ENCODE data around the gene TRAF3IP1.
"Not testable (repeated sequence)": the region's sequence is repeated elsewhere in the genome, so short reads cannot be mapped to it uniquely, and the experiment has no call there.

The TRAF3IP1 gene

GRCh38 chr2:238441262-238442114, 121.2 kb downstream of the TRAF3IP1 start:
- DNase-seq (ENCODE audit: insufficient read length, low spot score) (no peak), FAIRE-seq (no peak)

DNA sequence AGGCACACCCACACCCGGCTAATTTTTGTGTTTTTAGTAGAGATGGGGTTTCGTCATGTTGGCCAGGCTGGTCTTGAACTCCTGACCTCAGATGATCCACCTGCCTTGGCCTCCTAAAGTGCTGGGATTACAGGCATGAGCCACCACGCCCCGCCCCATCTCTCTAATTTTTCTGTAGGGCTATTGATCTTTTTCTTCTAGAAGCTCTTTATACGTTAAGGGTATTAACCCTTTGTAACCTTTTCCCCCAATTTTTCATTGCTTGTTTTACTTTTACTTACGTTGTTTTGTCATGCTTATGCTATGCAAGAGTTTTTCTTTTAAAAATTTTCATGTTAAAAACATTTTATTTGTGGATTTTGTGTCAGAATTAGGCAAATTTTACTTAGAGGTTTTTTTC, 121.9 kb downstream of the TRAF3IP1 start:
- FAIRE-seq; DNase-seq (ENCODE audit: insufficient read length, low spot score): not testable (repeated sequence)

DNA sequence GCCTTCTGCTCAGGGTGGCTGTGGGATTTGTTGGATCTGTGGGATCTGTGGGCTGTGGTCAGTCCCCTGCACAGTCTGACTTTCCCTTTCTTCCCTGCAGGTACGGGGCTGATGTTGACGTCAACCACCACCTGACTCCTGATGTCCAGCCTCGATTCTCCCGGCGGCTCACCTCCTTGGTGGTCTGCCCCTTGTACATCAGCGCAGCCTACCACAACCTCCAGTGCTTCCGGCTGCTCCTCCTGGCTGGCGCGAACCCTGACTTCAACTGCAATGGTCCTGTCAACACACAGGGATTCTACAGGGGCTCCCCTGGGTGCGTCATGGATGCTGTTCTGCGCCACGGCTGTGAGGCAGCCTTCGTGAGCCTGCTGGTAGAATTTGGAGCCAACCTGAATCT, 123.9 kb downstream of the TRAF3IP1 start:
- no peak for FAIRE-seq
- DNase-seq (ENCODE audit: insufficient read length, low spot score), result no peak

DNA sequence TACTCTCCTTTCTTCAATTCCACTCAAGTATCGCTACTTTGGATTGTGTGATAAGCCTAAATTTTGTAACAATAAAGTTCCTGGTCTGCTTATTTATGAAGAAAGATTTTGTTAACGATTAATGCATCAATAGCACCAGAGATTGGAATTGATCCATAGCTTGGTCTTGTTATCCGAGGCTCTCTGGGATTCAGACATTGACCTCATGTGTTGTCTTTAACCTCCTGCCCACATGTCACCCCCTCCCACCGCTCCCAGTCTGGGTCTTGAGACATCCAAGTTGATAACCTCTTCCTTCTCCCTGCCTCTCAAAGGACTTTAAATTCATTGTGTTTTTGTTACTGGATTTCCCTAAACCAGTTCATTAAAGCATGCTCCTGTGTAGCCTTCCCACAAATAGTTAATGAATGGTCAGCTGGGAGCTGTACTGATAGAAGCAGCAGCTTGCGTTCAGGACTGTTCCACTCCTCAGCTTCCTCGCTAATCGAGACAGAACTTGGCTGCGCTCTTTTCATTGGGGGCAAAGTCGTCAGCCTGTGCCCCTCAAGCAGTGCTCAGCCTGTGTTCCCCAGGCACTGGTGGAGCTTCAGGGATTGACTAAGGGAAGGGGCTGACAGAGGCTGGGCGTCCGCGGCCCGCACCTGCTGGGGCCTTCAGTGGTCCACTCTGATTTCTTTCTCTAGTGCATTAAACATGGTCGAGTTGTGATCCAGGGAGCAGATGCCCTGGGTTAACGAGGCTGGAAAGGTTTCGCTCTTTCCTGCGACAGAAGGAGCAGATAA, 125.3 kb downstream of the TRAF3IP1 start:
- FAIRE-seq (no peak), DNase-seq (ENCODE audit: insufficient read length, low spot score) (no peak)

DNA sequence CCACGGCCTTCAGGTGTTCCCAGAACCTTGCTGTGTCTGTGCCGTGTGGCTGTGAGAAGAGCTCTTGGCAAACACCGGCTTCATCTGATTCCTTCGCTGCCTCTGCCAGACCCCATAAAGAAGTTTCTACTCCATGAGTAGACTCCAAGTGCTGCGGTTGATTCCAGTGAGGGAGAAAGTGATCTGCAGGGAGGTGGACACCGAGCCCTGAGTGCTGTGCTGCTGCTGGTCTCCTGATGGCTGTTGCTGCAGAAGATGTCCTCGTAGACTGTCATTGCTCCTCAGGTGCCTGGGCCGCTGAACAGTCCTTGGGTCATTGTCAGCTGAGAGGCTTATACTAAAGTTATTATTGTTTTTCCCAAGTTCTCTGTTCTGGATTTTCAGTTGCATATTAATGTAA, 126.1 kb downstream of the TRAF3IP1 start:
- FAIRE-seq, result no peak
- DNase-seq (ENCODE audit: insufficient read length, low spot score), result no peak

GRCh38 chr2:238448031-238448955, 128.0 kb downstream of the TRAF3IP1 start:
- FAIRE-seq (no peak), DNase-seq (ENCODE audit: insufficient read length, low spot score) (no peak)

GRCh38 chr2:238449241-238449640, 128.9 kb downstream of the TRAF3IP1 start:
- no peak for DNase-seq (ENCODE audit: insufficient read length, low spot score)
- FAIRE-seq, result no peak

DNA sequence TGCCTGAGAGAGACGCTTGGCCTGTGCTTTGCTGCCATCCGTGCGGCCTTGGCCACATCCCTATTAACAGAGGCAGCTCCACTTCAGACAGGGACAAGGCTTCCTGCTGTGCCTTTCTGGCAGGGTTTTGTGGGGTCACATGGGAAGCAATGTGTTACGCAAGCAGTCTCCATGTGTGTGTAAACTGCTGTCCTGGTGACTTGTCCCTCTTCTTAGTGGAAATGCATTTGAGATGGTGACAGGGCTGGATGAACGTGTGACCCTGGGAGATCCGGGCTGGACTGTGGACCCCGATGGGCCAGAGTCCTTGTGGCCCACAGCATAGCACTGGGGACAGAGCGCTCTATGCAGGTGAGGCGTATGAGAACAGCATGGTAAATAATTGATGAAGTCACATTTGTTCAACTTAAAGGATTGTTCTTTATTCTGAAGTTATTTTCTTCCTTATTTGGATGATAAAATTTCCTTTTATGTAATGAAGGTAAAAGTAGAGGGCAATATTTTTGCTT, 129.6 kb downstream of the TRAF3IP1 start:
- no peak for DNase-seq (ENCODE audit: insufficient read length, low spot score)
- no peak for FAIRE-seq

DNA sequence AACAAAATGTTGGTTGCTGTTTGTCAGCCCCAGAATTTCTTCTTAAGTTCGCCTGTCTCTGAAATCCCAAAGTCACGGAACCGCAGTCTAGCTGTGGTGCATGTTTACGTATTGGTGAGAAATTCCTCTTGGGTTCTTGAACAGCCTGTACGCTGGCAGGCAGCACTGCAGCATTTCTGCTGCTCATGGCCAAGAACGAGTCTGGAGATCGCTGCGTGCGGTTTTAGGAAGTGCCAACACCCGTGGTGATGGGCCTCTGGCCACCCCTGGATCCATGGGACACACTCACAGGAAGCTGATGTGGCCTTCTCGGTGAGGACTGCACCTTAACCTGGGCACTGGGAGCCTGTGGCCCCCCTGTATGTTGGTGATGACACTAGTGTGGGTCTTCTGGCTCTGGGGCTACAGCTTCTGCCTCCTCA, 130.1 kb downstream of the TRAF3IP1 start:
- no peak for DNase-seq (ENCODE audit: insufficient read length, low spot score)
- FAIRE-seq, result no peak

All from GM19239 (cell line).